M059J (cell line): ENCODE data around the gene MUC12. TPM values are rescaled to one million over a fixed set of nuclear protein-coding genes. Genes with fewer than 3 reads are reported as not detected.
"Not testable (repeated sequence)": the region's sequence is repeated elsewhere in the genome, so short reads cannot be mapped to it uniquely, and the experiment has no call there.

Experiments used
- DNase-seq: peaks from one replicate; pipeline ENCODE4 v3.0.0-alpha.2; 2012; ENCODE audit warnings: low read depth
- total RNA-seq: library from RNA; depleted of rRNA; stranded (reverse); fragments of >200 nt; shearing (Covaris generic); gene quantifications from 2 replicates; pipeline ENCODE4 v1.2.3, GENCODE V29; 2014

Gene MUC12
- total RNA-seq, 1 experiment from 2014 or later, result 4.5 TPM

DNA sequence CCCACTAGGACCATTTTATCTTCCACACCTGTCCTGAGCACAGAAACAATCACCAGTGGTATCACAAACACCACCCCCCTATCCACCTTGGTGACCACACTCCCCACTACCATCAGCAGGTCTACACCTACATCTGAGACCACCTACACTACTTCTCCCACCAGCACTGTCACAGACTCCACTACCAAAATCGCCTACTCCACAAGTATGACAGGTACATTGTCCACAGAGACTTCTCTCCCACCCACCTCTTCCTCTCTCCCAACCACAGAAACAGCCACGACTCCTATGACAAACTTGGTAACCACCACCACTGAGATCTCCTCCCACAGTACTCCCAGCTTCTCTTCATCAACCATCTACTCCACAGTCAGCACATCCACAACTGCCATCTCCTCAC, 16.7 kb upstream of the MUC12 start:
- DNase-seq, result no peak

DNA sequence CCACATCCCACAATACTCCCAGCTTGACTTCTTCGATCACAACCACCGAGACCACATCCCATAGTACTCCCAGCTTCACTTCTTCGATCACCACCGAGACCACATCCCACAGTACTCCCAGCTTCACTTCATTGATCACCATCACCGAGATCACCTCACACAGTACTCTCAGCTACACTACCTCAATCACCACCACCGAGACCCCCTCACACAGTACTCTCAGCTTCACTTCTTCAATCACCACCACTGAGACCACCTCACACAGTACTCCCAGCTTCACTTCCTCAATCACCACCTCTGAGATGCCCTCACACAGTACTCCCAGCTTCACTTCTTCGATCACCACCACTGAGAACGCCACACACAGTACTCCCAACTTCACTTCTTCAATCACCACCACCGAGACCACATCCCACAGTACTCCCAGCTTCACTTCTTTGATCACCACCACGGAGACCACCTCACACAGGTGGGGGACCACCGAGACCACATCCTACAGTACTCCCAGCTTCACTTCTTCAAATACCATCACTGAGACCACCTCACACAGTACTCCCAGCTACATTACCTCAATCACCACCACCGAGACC, 11.4 kb upstream of the MUC12 start:
- DNase-seq, result no peak

DNA sequence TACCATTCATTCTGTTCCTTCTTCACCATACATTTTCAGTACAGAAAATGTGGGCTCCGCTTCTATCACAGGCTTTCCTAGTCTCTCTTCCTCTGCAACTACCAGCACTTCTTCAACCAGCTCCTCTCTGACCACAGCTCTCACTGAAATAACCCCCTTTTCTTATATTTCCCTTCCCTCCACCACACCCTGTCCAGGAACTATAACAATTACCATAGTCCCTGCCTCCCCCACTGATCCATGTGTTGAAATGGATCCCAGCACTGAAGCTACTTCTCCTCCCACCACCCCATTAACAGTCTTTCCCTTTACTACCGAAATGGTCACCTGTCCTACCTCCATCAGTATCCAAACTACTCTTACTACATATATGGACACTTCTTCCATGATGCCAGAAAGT, 9.5 kb upstream of the MUC12 start:
- DNase-seq, result no peak

DNA sequence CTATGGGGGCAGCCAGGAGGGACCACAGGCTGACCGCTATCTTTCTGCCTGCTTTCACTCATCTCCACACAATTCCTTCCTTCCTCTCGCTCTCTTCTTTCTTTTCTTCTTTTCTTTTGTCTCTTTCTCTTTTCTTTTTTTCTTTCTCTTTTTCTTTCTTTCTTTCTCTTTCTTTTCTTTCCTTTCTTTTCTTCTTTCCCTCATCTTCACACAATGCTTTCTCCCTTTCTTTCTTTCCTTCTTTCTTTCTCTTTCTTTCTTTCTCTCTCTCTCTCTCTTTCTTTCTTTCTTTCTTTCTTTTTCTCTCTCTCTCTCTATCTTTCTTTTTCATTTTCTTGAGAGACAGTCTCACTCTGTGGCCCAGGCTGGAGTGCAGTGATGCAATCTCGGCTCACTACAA, 6.8 kb upstream of the MUC12 start:
- no peak for DNase-seq

DNA sequence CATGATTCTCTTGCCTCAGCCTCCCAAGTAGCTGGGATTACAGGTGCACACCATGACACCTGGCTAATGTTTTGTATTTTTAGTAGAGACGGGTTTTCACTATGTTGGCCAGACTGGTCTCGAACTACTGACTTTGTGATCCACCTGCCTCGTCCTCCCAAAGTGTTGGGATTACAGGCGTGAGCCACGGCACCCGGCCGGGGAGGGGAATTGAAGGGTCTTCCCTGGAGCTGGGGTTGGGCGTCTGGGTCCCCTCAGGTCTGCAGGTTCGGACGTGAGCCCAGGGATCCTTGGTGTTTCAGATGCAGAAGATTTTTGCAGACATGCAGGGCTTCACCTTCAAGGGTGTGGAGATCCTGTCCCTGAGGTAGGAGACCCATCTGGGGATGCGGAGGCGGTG, 6.0 kb upstream of the MUC12 start:
- DNase-seq, result no peak

DNA sequence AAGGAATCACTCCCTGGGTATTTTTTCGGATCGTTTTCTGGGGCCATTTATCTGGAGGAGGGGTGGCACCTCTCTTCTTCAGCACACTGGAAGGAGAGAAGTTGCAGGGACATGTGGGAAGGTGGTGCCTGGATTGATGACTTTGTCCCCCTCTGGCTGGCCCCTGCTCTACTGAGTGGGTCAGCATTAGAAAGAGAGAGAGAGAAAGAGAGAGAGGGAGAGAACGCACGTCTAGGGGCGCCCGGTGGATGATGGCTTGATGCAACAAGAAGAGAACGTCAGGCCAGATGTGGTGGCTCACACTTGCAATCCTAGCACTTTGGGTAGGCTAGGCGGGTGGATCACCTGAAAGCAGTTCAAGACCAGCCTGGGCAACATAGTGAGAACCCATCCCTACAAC, 5.5 kb upstream of the MUC12 start:
- DNase-seq, result no peak

DNA sequence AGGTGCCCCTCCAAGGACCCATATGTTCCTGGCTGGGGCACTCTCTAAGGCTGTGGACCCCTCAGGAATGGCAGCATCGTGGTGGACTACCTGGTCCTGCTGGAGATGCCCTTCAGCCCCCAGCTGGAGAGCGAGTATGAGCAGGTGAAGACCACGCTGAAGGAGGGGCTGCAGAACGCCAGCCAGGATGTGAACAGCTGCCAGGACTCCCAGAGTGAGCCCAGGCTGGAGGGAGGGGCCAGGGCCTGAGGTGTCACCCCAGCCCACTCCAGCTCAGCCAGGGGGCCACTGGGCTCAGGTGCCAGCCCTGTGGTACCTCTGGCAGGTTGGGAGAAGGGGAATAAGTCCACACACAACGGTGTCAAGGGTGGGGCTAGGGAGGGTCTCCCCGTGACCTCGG, 4.7 kb upstream of the MUC12 start:
- DNase-seq, result no peak

DNA sequence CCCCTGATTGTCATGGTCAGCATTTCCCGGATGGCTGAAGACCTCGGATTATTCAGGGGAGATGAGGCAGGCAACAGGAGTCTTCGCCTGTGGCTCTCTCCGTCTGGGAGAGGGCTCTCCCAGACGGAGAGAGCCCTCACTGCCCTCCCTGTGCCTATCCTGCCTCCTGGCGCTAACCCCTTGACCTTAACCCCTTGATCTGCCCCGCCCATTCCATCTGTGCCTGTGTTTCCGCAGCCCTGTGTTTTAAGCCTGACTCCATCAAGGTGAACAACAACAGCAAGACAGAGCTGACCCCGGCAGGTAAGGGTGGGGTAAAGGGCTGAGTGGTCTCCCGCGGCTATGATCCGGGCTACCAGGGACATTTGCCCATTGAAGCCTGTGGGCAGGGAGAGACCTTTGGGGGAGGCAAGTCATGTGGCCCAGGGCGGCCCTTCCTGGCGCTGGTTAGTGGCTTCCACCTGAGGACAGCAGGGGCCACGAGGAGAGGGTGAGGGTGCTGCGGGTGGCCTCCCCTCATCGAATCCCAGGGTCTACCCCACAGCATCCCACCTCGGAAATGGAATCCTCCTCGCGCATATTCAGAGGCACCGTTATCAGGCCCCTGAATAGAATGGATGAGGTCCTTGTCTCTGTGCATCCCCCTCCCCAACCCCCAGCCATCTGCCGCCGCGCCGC, 4.2 kb upstream of the MUC12 start:
- DNase-seq, result no peak

DNA sequence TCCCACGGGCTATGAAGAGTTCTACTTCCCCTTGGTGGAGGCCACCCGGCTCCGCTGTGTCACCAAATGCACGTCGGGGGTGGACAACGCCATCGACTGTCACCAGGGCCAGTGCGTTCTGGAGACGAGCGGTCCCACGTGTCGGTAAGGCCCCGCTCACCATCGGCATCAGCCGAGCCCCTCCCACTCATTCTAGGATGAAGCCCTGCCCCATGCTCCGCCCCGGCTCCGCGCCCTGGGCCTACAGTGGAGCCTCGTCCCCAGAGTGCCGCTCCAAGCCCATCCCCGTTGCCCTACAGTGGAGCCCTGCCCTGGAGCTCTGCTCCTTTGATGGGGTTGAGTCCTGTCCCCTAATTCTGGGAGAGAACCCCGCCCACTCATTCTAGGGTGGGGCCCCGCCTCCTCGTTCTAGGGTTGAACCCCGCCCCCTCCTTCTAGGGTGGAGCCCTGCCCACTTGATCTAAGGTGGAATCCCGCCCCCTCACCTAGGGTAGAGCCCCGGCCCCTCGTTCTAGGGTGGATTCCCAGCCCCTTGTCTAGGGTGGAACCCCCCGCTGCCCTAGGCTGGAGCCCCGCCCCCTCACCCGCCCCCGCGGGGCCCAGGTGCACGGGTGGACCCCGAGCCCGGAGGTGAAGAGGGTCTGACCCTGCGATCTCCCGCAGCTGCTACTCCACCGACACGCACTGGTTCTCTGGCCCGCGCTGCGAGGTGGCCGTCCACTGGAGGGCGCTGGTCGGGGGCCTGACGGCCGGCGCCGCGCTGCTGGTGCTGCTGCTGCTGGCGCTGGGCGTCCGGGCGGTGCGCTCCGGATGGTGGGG, 3.4 kb upstream of the MUC12 start:
- DNase-seq, result peak; percentile 56

DNA sequence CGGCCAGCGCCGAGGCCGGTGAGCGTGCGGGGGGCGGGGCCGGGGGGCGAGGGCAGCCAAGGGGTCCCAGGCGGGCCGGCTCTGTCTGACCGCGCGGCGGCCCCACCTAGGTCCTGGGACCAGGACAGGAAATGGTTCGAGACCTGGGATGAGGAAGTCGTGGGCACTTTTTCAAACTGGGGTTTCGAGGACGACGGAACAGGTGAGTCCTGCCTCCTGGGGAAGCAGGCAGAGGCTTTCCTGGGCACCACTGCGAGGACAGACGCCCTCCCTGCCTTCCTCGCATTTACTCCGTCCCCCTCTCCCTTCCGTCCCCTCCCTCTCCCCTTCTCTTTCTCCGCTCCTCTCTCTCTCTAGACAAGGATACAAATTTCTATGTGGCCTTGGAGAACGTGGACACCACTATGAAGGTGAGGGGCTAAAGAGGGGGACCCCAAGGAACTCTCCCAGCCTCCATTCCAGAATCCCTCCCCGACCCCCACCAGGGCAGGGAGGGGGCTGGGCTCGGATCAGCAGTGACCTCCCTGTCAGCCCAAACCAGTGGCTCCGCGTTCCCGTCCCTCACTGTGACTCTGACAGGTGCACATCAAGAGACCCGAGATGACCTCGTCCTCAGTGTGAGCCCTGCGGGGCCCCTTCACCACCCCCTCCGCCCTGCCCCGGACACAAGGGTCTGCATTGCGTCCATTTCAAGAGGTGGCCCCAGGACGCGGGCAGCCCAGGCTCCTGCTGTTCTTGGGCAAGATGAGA, 2.6 kb upstream of the MUC12 start:
- no peak for DNase-seq

DNA sequence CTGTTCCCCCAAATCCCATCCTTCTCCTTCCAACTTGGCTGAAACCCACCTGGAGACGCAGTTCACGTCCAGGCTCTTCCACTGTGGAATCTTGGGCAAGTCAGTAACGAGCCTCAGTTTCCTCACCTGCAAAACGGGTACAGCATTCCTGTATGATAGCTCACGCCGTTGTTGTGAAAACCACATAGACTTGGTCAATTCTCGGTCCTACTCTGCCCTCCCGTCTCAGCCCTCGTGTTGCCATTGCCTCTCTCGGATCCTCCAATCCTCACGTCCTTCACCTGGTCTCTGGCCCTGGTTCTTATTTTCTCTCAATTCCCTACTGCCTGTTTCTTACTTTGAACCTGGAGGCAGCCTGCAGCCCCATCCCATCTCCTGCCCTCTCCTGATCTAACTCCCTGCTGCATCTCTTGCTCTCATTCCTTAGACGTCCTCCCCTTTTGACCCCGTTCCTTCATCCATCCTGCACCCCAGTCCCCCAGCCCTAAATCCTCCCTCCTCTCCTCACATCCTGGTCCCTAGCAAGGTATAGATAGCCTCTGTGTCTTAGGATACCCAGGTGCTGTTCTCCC, 2.0 kb upstream of the MUC12 start:
- no peak for DNase-seq

DNA sequence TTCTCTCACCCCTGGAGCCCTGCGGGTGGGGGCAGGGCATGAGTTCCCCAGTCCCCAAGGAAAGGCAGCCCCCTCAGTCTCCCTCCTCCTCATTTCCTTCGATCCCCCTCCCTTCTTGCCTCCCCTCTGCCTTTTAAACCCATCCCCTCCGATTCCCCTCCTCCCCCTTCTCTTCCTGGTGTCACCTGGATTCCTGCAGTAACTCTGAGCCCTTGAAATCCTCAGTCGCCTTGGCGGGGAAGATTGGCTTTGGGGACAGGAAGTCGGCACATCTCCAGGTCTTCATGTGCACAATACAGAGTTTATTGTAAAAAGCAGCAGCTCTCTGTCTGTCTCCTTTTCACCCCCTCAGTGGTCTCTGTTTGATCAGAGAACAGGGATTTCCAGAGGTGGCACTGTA, 1.3 kb upstream of the MUC12 start:
- no peak for DNase-seq

DNA sequence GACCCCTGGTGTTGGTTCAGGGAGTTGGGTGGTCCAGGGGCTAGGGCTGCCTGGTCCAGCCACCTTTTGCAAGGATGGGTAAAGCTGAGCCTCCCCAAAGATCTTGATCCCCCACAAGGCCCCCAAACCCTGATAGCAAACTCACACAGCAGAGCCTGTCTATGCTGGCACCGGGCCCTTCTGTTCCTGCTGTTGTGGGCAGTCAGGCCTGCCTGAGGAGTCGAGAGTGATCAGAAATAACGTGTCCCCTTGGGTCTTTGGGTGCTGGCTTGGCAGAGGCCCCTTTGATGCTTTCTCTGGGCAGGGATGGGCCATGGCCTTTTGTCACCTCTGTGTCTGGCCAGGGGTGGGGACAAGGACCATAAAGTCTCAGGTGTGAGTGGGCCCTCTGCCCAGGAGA, 715 bp upstream of the MUC12 start:
- no peak for DNase-seq

DNA sequence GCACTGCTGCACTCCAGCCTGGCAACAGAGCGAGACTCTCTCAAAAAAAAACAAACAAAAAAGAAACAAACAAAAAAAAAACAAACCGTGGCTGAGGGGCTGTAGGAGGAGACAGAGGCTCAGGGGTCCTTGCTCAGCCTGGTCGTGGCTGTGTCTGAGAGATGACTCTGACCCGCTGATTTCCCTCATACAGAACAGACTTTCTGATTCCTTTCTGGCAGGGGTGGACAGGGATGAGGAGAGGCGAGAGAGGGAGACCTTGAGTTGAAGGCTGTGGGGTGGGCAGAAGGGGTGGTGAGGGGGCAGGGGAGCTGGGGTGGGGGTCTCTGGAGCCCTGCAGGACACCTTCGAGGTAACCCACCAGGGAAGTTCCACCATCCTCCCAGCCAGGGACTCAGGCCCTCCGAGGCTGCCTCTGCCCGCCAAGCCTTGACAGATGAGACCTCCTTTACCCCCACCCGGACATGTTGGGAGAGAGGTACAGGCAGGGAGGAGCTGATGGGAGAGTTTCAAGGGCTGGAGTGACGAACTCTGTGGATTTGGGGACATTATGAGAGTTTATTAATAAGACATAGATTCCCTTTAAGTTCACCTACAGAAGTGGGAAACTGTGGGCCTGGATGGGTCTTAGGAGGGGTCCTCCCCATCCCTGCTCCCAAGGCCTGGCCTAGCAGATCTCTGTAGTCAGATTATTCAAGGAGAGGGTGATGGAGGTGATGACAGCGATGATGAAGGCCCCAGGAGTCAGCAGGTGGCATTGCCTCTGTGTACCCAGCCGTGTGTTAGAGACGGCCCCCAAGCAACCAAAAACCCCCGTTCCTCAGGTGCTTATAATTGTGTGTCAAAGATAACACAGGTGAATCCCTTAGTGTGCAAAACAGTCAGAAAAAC, 2.0 kb downstream of the MUC12 start:
- DNase-seq, result no peak

DNA sequence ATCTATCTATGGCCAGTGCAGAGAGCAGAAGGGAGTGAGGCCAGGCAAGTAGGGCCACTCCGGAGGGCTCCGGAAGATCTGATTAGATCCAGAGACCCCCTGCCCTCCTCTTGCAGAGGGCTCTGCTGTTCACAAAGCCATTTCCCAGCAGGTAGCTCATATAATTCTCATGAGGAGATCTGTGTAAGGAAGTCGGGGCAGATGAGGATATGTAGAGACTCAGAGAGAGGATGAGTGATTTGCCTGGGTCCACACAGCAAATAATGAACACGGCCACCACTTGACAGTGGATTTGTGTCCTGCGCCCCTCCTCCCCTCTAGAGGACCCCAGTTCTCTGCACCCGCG, 2.6 kb downstream of the MUC12 start:
- no peak for DNase-seq

DNA sequence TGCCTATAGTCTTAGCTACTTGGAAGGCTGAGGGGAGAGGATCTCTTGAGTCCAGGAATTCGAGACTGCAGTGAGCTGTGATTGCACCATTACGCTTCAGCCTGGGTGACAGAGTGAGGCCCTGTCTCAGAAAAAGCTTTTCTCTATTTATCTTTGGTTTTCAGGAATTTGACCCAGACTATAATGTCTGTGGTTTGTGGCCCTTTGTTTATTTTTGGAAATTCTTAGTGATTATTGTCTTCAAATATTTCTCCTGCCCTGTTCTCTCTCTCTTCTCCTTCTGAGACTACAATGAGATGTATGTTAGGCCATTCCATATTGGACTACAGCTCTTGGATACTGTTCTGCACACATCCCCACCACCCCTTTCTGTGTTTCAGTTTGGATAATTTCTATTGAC, 4.7 kb downstream of the MUC12 start:
- no peak for DNase-seq

DNA sequence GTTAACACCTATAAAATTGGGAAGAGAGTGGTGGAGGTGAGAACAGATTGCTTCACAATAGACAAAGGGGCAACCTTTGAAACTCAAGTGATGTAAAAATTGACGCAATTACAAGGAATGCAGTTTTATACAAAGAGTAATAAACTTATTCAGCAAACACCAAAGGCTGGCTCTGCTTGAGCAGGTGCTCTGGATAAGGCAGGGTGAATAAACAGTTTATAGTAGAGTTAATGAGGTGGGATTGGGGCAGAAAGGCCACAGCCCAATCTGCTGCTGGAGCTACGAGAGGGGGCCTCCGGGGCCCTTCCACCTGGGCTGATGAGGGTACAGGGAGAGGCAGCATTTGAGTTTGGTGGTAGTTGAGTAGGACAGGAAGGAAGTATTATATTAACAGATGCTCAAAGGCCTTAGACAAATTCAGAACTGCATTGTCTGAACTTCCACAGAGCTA, 6.0 kb downstream of the MUC12 start:
- DNase-seq, result no peak

DNA sequence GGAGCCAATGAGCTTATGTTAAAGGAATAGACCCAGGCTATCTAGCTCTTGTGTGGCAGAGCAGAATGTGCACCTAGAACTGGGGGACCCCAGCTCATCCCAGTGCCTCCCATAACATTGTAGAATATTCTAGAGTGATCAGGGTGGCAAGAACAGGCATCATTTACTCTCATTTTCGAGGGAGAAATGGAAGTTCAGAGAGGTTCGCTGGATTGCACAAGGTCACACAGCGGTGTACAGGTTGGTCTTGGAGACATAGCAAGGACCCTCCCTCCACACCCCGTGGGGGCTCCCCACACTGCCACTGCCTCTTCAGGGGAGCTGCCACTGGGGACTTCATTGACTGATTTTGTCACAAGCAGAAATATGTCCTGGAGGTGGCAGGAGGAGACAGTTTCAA, 8.9 kb downstream of the MUC12 start:
- no peak for DNase-seq

DNA sequence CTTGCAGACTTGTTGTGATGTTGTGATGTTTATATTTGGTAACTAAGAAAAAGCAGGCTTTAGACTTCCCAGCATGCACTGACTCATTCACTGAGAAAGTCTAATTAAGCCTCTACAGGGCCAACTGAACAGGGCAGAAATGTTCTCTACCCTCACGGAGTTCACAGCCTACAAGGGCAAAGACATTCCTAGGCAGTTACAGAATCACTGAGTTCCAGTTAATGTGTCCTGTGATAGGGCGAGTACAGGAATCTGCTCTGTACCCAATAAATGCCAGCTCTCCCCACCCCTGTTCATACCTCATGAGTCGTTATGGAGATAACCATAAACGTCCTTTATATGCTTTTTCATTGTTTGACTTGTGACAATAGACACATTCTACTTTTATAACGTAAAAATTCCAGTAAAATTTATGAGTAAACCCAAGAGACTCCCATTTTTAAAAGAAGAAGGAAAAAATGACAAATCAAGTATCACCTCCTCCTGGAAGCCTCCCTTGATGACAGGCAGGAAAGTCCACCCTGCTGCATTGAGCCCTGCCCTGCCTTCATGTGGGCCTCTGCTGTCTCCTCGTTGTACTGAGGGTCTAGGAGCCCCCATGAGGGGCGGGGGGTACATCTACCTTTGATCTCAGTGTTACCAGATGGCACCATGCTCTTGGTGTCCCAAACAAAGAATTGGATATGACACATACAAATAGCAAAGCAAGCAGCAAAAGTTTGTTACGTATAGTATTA, 14.3 kb downstream of the MUC12 start:
- DNase-seq, result peak; percentile 77

DNA sequence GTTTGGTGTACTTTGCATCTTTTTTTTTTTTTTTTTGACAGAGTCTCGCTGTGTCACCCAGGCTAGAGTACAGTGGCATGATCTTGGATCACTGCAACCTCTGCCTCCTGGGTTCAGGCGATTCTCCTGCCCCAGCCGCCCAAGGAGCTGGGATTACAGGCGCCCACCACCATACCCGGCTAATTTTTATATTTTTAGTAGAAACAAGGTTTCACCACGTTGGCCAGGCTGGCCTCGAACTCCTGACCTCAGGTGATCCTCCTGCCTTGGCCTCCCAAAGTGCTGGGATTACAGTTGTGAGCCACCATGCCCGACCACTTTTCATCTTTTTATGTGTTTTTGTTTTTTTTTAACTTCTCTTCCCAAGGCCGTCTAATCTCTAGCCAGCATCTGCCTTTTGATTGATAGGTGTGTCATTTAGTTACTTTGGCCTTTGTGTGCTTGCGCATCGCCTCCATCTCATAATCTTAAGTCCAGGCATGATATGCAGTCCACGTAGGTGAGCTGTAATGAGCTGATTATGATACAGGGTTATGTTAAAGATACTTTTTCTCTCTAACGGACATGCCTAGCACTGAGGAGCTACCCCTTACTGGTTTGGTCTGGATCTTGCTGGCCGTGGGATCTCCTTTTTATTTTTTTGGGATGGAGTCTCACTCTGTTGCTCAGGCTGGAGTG, 15.0 kb downstream of the MUC12 start:
- not testable (repeated sequence) for DNase-seq
